Caco-2 (cell line): Measurements from ENCODE around the gene LYPLA2. TPM values are rescaled to one million over a fixed set of nuclear protein-coding genes. Genes with fewer than 3 reads are reported as not detected.

Experiments used
- BruUV-seq: library from RNA; stranded (reverse); fragments of 400-500 nt; replicated peaks from 2 replicates; lab custom pipeline; 2021; lab: Mats Ljungman, UMichigan
- CTCF ChIA-PET: fragments of 300-600 bp; sonication (Branson Sonifier 250); formaldehyde crosslinking; loops from one replicate; lab custom pipeline; 2022; ENCODE audit warnings: antibody characterized with exemption; lab: Charles Lee
- POLR2A ChIA-PET: fragments of 300-600 bp; sonication (Branson Sonifier 250); formaldehyde crosslinking; loops from one replicate; lab custom pipeline; 2022; ENCODE audit warnings: antibody characterized with exemption; lab: Charles Lee
- DNase-seq, 2 experiments: peaks; one replicate each; pipeline versions ENCODE4 v3.0.0 to v3.0.0-alpha.2; 2020 to 2022
- H3K27me3 ChIP-seq: replicated peaks from 2 replicates; pipeline ENCODE4 v1.6.0; 2011; ENCODE audit warnings: low read length; ENCODE audit not compliant: control insufficient read depth, insufficient read depth
- H3K36me3 ChIP-seq: 2 replicates; pipeline ENCODE4 v1.5.1; 2011; ENCODE audit warnings: low read length; ENCODE audit not compliant: control insufficient read depth, insufficient read depth
- H3K4me1 ChIP-seq: fragments of 250-450 bp; sonication (Bioruptor Pico); 2 replicates; pipeline ENCODE4 v1.5.1; 2020; ENCODE audit warnings: mild to moderate bottlenecking
- H3K4me3 ChIP-seq: 2 replicates; pipeline ENCODE4 v1.5.1; 2011; ENCODE audit warnings: low read depth, mild to moderate bottlenecking, control low read depth, low read length
- H3K9me3 ChIP-seq: fragments of 250-450 bp; sonication (Bioruptor Pico); 2 replicates; pipeline ENCODE4 v1.5.1; 2020; ENCODE audit warnings: mild to moderate bottlenecking, moderate library complexity
- H3K27ac Mint-ChIP-seq: one replicate; pipeline ENCODE4 v1.8.0; 2022; ENCODE audit warnings: mixed read lengths; ENCODE audit not compliant: unreplicated experiment
- H3K27me3 Mint-ChIP-seq: one replicate; pipeline ENCODE4 v1.8.0; 2022; ENCODE audit warnings: mixed read lengths; ENCODE audit not compliant: insufficient read depth, unreplicated experiment
- H3K36me3 Mint-ChIP-seq: one replicate; pipeline ENCODE4 v1.8.0; 2022; ENCODE audit warnings: mild to moderate bottlenecking, mixed read lengths; ENCODE audit not compliant: insufficient read depth, unreplicated experiment
- H3K4me1 Mint-ChIP-seq: one replicate; pipeline ENCODE4 v1.8.0; 2022; ENCODE audit warnings: low read depth, mixed read lengths; ENCODE audit not compliant: unreplicated experiment
- H3K4me3 Mint-ChIP-seq: one replicate; pipeline ENCODE4 v1.8.0; 2022; ENCODE audit warnings: mild to moderate bottlenecking, moderate library complexity, mixed read lengths; ENCODE audit not compliant: unreplicated experiment
- H3K9me3 Mint-ChIP-seq: one replicate; pipeline ENCODE4 v1.8.0; 2022; ENCODE audit warnings: mixed read lengths; ENCODE audit not compliant: unreplicated experiment
- intact Hi-C: fragments of 100-400 bp; cut with micrococcal nuclease; formaldehyde crosslinking; loops from one replicate; pipeline ENCODE4 v1.10.0; 2022; ENCODE audit not compliant: unreplicated experiment
- total RNA-seq: library from RNA; stranded (reverse); gene quantifications from 2 replicates; pipeline ENCODE4 v1.2.3, GENCODE V29; 2022
- TF ChIP-seq, protein P1 (sequence below), 2 experiments: fragments of 200-600 bp in 1 of 2; IDR thresholded peaks; 1 replicate in 1 of 2; 2 replicates in 1 of 2; pipeline versions ENCODE4 v1.5.1 to v1.8.0; 2011 to 2022; ENCODE audit warnings: antibody characterized with exemption in 1 of 2, control low read depth in 1 of 2, inconsistent platforms in 1 of 2, low read depth in 1 of 2, low read length in 1 of 2, mild to moderate bottlenecking in 1 of 2, moderate library complexity in 1 of 2; ENCODE audit not compliant: insufficient read depth in 1 of 2, severe bottlenecking in 1 of 2, unreplicated experiment in 1 of 2

The LYPLA2 gene
- total RNA-seq, 1 experiment from 2014 or later: 52.5 TPM

GRCh38 chr1:23817633-23818032 lies 26.7 kb downstream of the LYPLA2 start:
- no peaks in the 10 kb centered on the region for H3K27me3 ChIP-seq
- CTCF ChIA-PET: interaction anchor here (0.7 kb wide), 1 partner anchor 382 kb away, joined by 4 read pairs; no protein-coding TSS in a partner anchor
- Mint-ChIP-seq H3K27ac (no peak overlapping the region), H3K27me3 (no peaks in the 10 kb centered on the region), H3K36me3 (no peaks in the 10 kb centered on the region), H3K4me1 (no peaks in the 10 kb centered on the region), H3K9me3 (no peaks in the 10 kb centered on the region), H3K4me3 (no peak overlapping the region)
- no peaks in the 10 kb centered on the region for H3K4me1 ChIP-seq
- H3K4me3 ChIP-seq: no peak overlapping the region
- intact Hi-C loops: no loop called here
- no peak for DNase-seq
- no peaks in the 10 kb centered on the region for H3K9me3 ChIP-seq
- POLR2A ChIA-PET: interaction anchor here (0.5 kb wide), 1 partner anchor 16 kb away, joined by 3 read pairs; no protein-coding TSS in a partner anchor
- TF ChIP-seq, protein P1, sequence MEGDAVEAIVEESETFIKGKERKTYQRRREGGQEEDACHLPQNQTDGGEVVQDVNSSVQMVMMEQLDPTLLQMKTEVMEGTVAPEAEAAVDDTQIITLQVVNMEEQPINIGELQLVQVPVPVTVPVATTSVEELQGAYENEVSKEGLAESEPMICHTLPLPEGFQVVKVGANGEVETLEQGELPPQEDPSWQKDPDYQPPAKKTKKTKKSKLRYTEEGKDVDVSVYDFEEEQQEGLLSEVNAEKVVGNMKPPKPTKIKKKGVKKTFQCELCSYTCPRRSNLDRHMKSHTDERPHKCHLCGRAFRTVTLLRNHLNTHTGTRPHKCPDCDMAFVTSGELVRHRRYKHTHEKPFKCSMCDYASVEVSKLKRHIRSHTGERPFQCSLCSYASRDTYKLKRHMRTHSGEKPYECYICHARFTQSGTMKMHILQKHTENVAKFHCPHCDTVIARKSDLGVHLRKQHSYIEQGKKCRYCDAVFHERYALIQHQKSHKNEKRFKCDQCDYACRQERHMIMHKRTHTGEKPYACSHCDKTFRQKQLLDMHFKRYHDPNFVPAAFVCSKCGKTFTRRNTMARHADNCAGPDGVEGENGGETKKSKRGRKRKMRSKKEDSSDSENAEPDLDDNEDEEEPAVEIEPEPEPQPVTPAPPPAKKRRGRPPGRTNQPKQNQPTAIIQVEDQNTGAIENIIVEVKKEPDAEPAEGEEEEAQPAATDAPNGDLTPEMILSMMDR (IDR thresholded peaks at IDR 0.05; ENCODE audit: insufficient read depth in 1 of 2, low read depth in 1 of 2, low read length in 1 of 2, severe bottlenecking in 1 of 2, unreplicated experiment in 1 of 2): no peak
- BruUV-seq: no TSS peak
- no peaks in the 10 kb centered on the region; the same call in 1 of the 2 replicates for H3K36me3 ChIP-seq

GRCh38 chr1:23823767-23824166 lies 32.8 kb downstream of the LYPLA2 start:
- POLR2A ChIA-PET: no interaction called here

DNA sequence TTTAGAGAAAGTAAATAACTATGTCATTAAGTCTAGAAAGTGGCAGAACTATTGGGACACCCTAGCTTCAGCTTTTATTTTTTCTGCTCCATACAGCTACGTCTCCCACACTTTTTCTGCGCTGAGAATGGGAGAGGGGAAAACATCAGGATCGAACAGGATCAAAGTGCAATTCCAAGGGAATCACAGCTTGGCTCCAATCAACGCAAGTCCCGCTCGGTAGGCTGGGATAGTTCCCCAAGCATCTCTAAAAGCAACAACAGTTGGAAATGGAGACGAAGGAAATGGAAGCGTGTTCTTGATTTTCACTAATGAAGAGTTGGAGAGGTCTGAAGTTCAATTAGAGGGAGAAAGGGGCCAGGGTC lies 33.7 kb downstream of the LYPLA2 start:
- DNase-seq: no peak
- no peaks in the 10 kb centered on the region for H3K4me1 Mint-ChIP-seq
- H3K4me3 Mint-ChIP-seq: peak overlapping the region; percentile 85

More at GRCh38 chr1:23823767-23824166, 32.8 kb downstream of the LYPLA2 start:
- intact Hi-C loops: no loop called here
- no peak overlapping the region for H3K27ac Mint-ChIP-seq
- TF ChIP-seq, protein P1 (IDR thresholded peaks at IDR 0.05; ENCODE audit: insufficient read depth in 1 of 2, low read depth in 1 of 2, low read length in 1 of 2, severe bottlenecking in 1 of 2, unreplicated experiment in 1 of 2): no peak
- H3K36me3 ChIP-seq: no peaks in the 10 kb centered on the region
- H3K4me3 Mint-ChIP-seq: peak overlapping the region; percentile 85
- no peak overlapping the region for H3K4me3 ChIP-seq
- no peaks in the 10 kb centered on the region for H3K27me3 ChIP-seq
- no peaks in the 10 kb centered on the region for H3K4me1 Mint-ChIP-seq
- no peaks in the 10 kb centered on the region for H3K4me1 ChIP-seq
- H3K36me3 Mint-ChIP-seq: peaks cover 6% of the 10 kb centered on the region
- BruUV-seq: no TSS peak
- no peaks in the 10 kb centered on the region for H3K27me3 Mint-ChIP-seq
- CTCF ChIA-PET: no interaction called here
- no peak for DNase-seq
- H3K9me3 Mint-ChIP-seq: no peaks in the 10 kb centered on the region
- H3K9me3 ChIP-seq: no peaks in the 10 kb centered on the region

More for the DNA sequence above, 33.7 kb downstream of the LYPLA2 start:
- H3K9me3 ChIP-seq: no peaks in the 10 kb centered on the region
- no peaks in the 10 kb centered on the region for H3K4me1 ChIP-seq
- Mint-ChIP-seq H3K36me3 (peaks cover 6% of the 10 kb centered on the region), H3K9me3 (no peaks in the 10 kb centered on the region), H3K27me3 (no peaks in the 10 kb centered on the region), H3K27ac (peak overlapping the region; percentile 88)
- TF ChIP-seq, protein P1 (IDR thresholded peaks at IDR 0.05; ENCODE audit: insufficient read depth in 1 of 2, low read depth in 1 of 2, low read length in 1 of 2, severe bottlenecking in 1 of 2, unreplicated experiment in 1 of 2): no peak
- no peaks in the 10 kb centered on the region for H3K36me3 ChIP-seq
- no peaks in the 10 kb centered on the region for H3K27me3 ChIP-seq
- POLR2A ChIA-PET: interaction anchor here (0.5 to 1.3 kb wide), 3 partner anchors 25 to 102 kb away, joined by 3 to 5 read pairs (median 5); partner anchors contain the start of genes GALE and PITHD1
- CTCF ChIA-PET: interaction anchor here (0.5 to 0.6 kb wide), 3 partner anchors 24 to 321 kb away, joined by 3 to 4 read pairs (median 3); partner anchors contain the start of gene GALE
- intact Hi-C loops: loop anchor here (1.0 kb wide), 1 partner anchor 15 kb away; no protein-coding TSS in a partner anchor
- peak overlapping the region; percentile 76 for H3K4me3 ChIP-seq
- BruUV-seq: TSS peak; percentile 82
